Raji (cell line): ENCODE measurements around the gene PEX19.

Experiments used
- POLR2A ChIP-seq: IDR thresholded peaks from 2 replicates; pipeline ENCODE4 v1.6.1; 2011; ENCODE audit warnings: low read depth, low read length, control low read depth; ENCODE audit not compliant: insufficient read depth

Gene PEX19

GRCh38 chr1:160284782-160285344 is at the start of gene PEX19:
Gene PEX19 (minus strand): TSS chr1:160285133. CDS start chr1:160285124, 9 bp downstream.
- peak; percentile 88 for TF ChIP-seq POLR2A

GRCh38 chr1:160332516-160332915 is 47.6 kb upstream of the PEX19 start:
- TF ChIP-seq POLR2A, result no peak

- no peak for TF ChIP-seq POLR2A
Observed at GRCh38 chr1:160330119-160330518, 45.2 kb upstream of the PEX19 start.

DNA sequence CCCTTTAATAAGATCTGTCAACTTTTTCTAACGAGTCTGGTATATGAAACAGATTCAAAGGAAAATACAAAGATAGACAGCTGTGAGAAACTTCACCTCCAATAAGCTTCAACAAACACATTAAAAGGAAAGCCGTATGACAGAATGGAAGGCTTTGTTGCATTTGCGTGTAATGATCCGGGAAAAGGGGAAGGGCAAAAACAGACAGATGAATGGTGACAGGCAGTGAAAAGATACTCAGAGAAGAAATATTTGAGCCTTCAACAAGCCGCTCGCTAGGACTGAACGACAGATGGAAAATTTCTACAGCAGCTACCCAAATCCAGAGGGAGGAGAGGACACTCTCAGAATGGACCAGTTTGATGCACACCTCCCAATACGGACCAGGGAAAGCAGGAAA is 43.3 kb upstream of the PEX19 start:
- TF ChIP-seq POLR2A, result no peak

DNA sequence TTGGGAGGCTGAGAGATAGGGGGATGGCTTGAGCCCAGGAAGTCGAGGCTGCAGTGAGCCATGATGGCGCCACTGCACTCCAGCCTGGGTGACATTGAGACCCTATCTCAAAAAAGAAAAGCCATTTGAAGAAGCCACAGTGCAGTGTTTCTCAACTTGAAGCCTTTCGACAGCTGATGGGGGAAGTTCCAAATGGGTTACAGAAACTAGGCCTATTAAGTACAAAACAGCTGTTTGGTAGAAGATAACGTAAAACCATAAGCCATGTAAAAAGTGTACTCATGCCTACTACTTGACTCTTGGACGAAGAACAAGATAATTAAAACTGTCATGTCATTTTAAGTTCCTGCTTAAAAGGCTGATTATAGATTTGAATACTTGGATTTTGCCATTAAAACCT is 41.5 kb upstream of the PEX19 start:
- no peak for TF ChIP-seq POLR2A

DNA sequence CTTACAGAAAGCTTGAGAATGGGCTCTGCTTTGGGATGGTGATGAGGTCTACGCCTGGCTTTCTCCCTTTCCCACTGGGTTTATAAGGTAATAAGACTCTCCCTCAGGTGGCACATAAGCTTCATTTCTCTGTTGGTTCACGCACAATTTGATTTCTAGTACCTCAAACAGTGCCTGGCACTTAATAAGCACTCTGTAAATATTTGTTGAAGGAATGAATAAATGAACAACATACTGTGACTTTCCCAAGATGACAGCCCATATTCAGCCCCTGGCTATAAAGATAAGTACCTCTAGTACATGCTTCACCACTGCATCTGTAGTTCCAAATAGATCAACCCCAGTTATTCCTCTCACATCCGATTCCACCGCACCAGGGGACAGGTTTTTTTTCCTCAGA is 40.3 kb upstream of the PEX19 start:
- TF ChIP-seq POLR2A, result no peak

- TF ChIP-seq POLR2A, result no peak
Observed at GRCh38 chr1:160322831-160323230, 37.9 kb upstream of the PEX19 start.

- TF ChIP-seq POLR2A, result no peak
Observed at GRCh38 chr1:160315359-160315758, 30.4 kb upstream of the PEX19 start.

DNA sequence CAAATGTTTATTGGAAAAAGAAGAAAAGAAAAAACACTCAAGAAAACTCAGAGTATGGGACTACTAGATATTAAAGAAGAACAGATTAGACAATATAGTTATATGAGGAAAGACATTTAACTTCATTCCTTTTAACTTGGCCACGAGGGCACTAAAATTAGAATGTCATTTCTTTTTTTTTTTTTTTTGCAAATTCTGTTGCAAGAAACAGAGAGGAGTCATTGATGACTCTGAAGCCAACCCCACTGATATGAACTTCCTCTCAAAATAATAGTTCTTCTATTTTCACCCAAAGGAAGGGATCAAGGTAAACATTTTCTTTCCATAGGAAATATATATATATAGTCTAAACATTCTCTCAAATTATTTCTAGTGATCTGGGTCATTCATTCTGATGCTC is 24.6 kb upstream of the PEX19 start:
- no peak for TF ChIP-seq POLR2A

- no peak for TF ChIP-seq POLR2A
Observed at GRCh38 chr1:160309185-160309557, 24.2 kb upstream of the PEX19 start.

- no peak for TF ChIP-seq POLR2A
Observed at GRCh38 chr1:160308451-160309184, 23.7 kb upstream of the PEX19 start.

DNA sequence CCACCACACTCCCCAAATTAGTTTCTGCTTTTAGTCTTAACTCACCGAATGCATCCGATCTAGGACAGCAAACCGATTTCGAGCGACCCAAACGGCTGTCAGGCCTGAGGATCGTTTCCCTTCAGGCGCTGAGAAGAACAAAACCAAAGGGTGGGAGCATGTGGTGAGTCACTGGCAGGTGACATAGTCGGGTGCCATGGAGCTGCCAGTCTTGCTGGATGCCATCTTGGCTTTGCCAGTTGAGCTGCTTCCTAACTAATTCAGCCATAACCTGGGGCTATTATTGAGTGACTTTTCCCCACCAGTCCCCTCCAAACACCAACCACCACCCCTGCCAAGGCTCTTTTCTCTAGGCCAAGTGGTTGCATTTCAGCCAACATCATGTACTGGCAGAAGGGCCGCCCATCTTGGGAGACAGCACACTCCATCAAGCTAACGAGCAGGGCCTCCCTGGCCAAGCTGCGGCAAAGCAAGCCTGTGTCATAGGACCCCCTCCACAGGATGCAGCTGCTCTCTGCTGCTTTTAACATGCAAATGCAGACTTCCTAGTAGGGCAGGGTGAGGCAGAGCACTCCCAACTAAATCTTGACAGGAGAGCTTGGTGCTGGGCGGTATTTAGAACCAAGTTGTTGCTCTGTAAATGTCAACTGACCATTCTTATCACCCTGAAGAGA is 22.3 kb upstream of the PEX19 start:
- TF ChIP-seq POLR2A, result no peak

DNA sequence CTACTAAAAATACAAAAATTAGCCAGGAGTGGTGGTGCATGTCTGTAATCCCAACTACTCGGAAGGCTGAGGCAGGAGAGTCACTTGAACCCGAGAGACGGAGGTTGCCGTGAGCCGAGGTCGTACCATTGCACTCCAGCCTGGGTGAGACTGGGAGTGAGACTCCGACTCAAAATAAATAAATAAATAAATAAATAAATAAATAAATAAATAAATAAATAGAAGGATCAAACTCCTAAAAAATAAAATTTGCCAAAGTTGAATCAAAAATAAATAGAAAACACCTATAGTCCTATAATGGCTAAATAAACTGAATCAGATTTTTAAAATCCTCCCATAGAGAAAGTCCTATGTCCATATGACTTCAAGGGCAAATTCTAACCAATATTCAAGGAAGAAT is 15.2 kb upstream of the PEX19 start:
- TF ChIP-seq POLR2A, result no peak

- TF ChIP-seq POLR2A, result no peak
Observed at GRCh38 chr1:160296036-160296435, 11.1 kb upstream of the PEX19 start.

DNA sequence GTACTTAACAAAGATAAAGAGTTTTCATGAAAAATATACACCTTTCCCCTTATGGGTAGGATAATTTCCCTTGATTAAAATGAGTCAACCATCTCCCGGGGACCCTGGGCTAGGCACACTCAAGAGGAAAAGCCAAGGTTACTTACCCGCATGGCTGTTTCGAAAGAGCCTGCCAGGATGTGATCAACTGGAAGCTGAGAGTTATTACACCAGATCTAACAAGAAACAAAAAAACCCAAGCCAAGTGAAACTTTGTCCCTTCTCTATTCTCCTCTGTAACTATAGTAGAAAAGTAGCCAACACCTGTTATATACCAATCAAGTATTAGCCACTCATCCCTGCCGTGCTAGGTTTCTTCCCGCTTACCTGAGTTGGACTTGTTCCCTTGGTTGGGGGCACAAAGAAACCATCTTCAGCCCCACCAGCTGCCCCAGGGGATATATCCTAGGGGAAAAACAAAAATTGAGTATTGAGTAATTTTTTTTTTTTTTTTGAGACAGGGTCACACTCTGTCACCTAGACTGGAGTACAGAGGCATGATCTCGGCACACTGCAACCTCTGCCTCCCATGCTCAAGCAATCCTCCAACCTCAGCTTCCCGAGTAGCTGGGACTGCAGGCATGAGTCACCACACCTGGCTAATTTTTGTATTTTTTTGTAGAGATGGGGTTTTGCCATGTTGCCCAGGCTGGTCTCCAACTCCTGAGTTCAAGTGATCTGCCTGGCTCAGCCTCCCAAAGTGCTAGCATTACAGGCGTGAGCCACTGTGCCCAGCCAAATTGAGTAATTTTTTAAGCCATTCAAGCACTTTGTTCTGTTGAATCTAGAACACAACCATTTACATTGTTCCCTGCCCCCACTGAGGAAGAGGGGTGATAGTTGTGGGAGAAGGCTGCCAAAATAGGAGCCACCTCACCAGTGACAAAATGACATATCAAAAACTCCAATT is 8.4 kb upstream of the PEX19 start:
- TF ChIP-seq POLR2A, result no peak

DNA sequence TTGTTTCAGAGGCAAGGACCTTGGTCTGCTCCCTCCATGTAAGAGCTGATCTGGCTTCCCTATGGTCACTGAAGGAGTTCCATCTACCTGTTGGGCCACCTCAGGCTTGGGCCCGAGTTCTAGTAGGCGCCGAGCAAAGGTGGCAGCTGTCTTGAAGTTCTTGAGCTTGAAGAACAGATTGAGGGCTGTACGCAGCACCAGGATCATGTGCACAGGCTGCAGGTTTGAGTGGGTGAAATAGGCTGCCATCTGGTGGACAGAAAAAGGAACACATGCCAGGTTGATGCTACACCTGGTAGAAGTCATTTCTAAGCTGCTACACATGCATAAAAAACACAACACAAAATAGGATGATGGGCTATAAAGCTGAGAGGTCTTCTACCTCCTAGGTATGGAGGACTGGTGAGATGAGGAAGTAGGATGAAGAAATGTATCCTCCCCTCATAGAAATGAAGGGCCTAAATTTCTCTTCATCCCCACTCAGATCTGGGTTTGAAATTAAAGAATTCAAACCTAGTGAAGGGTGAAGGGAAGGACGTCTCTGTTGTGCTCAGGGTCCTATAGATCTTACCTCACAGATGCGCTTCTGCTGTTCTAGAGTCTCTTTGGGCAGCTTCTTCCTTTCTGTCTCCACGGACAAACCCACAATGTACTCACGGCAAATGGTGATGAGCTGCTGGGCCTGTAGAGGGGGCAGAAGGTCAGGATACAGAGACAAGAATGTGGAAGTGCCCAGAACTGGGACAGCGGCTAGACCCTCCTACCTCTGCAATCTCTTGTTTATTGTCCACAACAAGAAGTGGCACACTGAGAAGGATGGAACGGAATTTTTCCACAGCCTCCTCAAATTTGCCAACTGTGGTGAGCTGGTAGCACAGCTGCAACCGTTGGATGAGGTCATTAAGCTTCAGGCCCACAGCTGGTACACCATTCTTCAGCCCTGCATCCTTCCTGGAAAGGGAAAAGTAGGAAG is 6.6 kb upstream of the PEX19 start:
- no peak for TF ChIP-seq POLR2A
